HG03135 (cell line): ENCODE measurements around the gene SLC25A42.

Experiments
- ATAC-seq: cut with Tn5 transposase; IDR thresholded peaks from one replicate; pipeline ENCODE4 v1.9.1; 2021; ENCODE audit warnings: mild to moderate bottlenecking, moderate library complexity; ENCODE audit not compliant: unreplicated experiment

Gene SLC25A42

GRCh38 chr19:19157808-19158207 lies 94.0 kb downstream of the SLC25A42 start:
- no peak for ATAC-seq

- no peak for ATAC-seq
These were observed 95.7 kb downstream of the SLC25A42 start for GRCh38 chr19:19159534-19159933.

- ATAC-seq = no peak
These were observed 96.8 kb downstream of the SLC25A42 start for GRCh38 chr19:19160461-19161035.

- no peak for ATAC-seq
These were observed 98.7 kb downstream of the SLC25A42 start for GRCh38 chr19:19162495-19162894.
